ENCODE data around the gene HS6ST3. TPM values are rescaled to one million over a fixed set of nuclear protein-coding genes. Genes with fewer than 3 reads are reported as not detected.

Gene HS6ST3
- total and polyA plus RNA-seq, 5 donors from 2014 or later = not detected

DNA sequence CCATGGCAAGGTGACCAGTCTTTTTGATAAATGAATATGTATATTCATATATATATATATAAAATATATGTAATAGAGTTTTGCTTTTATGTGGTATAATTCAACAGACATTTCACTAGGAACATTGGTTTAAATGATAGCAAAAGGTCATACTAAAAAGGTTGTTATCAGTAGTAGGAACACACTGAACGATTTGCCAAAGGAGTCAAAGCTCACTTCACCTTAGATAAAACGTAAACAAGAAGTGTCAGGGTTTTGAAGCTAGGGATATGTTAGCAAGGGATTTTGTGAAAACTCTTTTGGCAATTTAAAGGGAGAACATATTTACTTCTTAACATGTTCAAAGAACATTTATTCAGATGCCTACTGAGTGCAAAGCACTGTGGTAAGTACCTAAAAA is 8.0 kb upstream of the HS6ST3 start:
- no peaks in the 10 kb centered on the region for H3K27me3 ChIP-seq (ENCODE audit: control insufficient read depth, insufficient read depth, low read length)
- H3K27ac ChIP-seq (ENCODE audit: insufficient read depth, low read length, poor library complexity, severe bottlenecking) = no peak overlapping the region
- Mint-ChIP-seq H3K36me3 (no peaks in the 10 kb centered on the region), H3K4me1 (no peaks in the 10 kb centered on the region), H3K4me3 (no peak overlapping the region), H3K9me3 (peaks cover 0 to 13% (median 0%) of the 10 kb centered on the region in 7 donors), H3K27me3 (peaks cover 5% of the 10 kb centered on the region), H3K27ac (no peak overlapping the region)
- H3K4me3 ChIP-seq (ENCODE audit: low read depth, low read length) = no peak overlapping the region
- no peaks in the 10 kb centered on the region for H3K9me3 ChIP-seq (ENCODE audit: control insufficient read depth in 2 of 2, low read length in 2 of 2)
- DNase-seq (no peak), ATAC-seq (ENCODE audit: low read depth in 2 of 2) (no peak)
- no peaks in the 10 kb centered on the region for H3K36me3 ChIP-seq (ENCODE audit: control insufficient read depth, insufficient read depth, low read length)
- no peaks in the 10 kb centered on the region for H3K4me1 ChIP-seq (ENCODE audit: control insufficient read depth, insufficient read depth, low read length, poor library complexity, severe bottlenecking)

DNA sequence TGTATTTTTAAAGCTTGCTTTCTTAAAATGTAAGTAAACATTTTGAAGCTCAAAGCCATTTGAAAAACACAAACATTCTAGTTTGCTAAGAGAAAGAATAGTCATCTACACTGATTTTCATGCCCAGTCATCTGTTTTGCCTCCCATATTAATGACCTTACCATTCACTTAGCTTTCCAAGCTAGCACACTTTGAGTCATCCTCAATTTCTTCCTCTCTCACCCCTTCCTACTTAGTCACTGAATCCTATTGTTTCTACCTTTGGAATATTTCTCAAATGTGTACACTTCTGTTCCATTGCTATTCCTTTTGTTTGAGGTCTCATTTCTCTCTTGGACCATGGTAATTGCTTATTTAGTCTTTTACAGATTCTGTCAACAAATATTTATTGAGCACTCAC is 7.3 kb upstream of the HS6ST3 start:
- Histone ChIP-seq H3K36me3 (ENCODE audit: control insufficient read depth, insufficient read depth, low read length) (no peaks in the 10 kb centered on the region), H3K4me1 (ENCODE audit: control insufficient read depth, insufficient read depth, low read length, poor library complexity, severe bottlenecking) (no peaks in the 10 kb centered on the region), H3K27ac (ENCODE audit: insufficient read depth, low read length, poor library complexity, severe bottlenecking) (no peak overlapping the region), H3K9me3 (ENCODE audit: control insufficient read depth in 2 of 2, low read length in 2 of 2) (no peaks in the 10 kb centered on the region), H3K27me3 (ENCODE audit: control insufficient read depth, insufficient read depth, low read length) (peaks cover 2% of the 10 kb centered on the region), H3K4me3 (ENCODE audit: low read depth, low read length) (no peak overlapping the region)
- Mint-ChIP-seq H3K27ac (no peak overlapping the region), H3K27me3 (peaks cover 5% of the 10 kb centered on the region), H3K4me1 (no peaks in the 10 kb centered on the region), H3K9me3 (peaks cover 0 to 13% (median 1%) of the 10 kb centered on the region in 7 donors), H3K4me3 (no peak overlapping the region), H3K36me3 (no peaks in the 10 kb centered on the region)
- ATAC-seq (ENCODE audit: low read depth in 2 of 2) (no peak), DNase-seq (no peak)

DNA sequence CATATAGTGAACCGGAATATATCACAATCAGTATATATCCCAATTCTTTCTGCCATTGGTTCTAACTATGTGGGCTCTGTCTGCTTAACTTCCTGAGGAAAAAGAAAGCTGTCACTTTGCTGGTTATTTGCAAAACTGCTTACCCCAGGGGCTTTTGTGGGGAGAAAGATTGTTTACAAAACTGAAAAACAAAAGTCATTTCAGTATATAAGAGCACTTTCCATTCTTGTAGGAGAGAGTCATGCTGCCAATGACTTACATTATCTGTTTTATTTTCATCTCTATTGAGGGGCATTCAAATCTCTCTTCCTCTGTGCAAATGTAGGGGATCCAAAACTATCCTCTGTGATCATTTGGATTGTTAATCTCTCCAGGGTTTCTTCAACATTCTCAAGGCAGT is 3.2 kb upstream of the HS6ST3 start:
- Mint-ChIP-seq H3K36me3 (no peaks in the 10 kb centered on the region), H3K27ac (no peak overlapping the region), H3K27me3 (peaks cover 28% of the 10 kb centered on the region), H3K9me3 (peaks cover 0 to 10% (median 1%) of the 10 kb centered on the region in 7 donors), H3K4me1 (peaks cover 0 to 4% (median 0%) of the 10 kb centered on the region in 4 donors), H3K4me3 (no peak overlapping the region)
- H3K27ac ChIP-seq (ENCODE audit: insufficient read depth, low read length, poor library complexity, severe bottlenecking) = no peak overlapping the region
- ATAC-seq (ENCODE audit: low read depth in 2 of 2) = no peak
- no peaks in the 10 kb centered on the region for H3K36me3 ChIP-seq (ENCODE audit: control insufficient read depth, insufficient read depth, low read length)
- no peak for DNase-seq
- peaks cover 17% of the 10 kb centered on the region for H3K27me3 ChIP-seq (ENCODE audit: control insufficient read depth, insufficient read depth, low read length)
- no peaks in the 10 kb centered on the region for H3K4me1 ChIP-seq (ENCODE audit: control insufficient read depth, insufficient read depth, low read length, poor library complexity, severe bottlenecking)
- no peaks in the 10 kb centered on the region for H3K9me3 ChIP-seq (ENCODE audit: control insufficient read depth in 2 of 2, low read length in 2 of 2)
- no peak overlapping the region for H3K4me3 ChIP-seq (ENCODE audit: low read depth, low read length)

DNA sequence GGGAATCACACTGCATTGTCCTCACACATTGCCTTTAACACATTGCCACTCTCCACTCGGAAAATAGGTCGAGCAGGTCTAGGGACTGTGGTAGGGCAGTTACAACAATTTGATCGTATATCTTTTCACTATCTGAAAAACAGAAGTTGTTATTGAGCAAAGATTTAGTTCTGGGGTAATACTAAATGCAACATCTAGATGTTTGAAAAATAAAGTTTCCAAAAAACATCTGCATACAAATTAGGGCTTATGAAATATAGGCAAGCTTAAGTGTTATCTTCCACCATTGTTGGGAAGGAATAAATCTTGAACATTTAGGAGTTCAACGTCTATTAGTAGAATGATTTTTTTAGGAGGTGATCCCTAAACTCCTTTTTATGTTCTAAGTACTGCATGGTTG is 768 bp upstream of the HS6ST3 start:
- H3K36me3 Mint-ChIP-seq = no peaks in the 10 kb centered on the region
- H3K4me1 ChIP-seq (ENCODE audit: control insufficient read depth, insufficient read depth, low read length, poor library complexity, severe bottlenecking) = no peaks in the 10 kb centered on the region
- ATAC-seq (ENCODE audit: low read depth in 2 of 2) (no peak), DNase-seq (no peak)
- H3K9me3 Mint-ChIP-seq = peaks cover 0 to 10% (median 1%) of the 10 kb centered on the region in 7 donors
- H3K9me3 ChIP-seq (ENCODE audit: control insufficient read depth in 2 of 2, low read length in 2 of 2) = no peaks in the 10 kb centered on the region
- no peaks in the 10 kb centered on the region for H3K36me3 ChIP-seq (ENCODE audit: control insufficient read depth, insufficient read depth, low read length)
- peaks cover 0 to 7% (median 0%) of the 10 kb centered on the region in 4 donors for H3K4me1 Mint-ChIP-seq
- H3K27me3 ChIP-seq (ENCODE audit: control insufficient read depth, insufficient read depth, low read length) = peaks cover 26% of the 10 kb centered on the region
- H3K27ac ChIP-seq (ENCODE audit: insufficient read depth, low read length, poor library complexity, severe bottlenecking) = no peak overlapping the region
- H3K4me3 ChIP-seq (ENCODE audit: low read depth, low read length) = no peak overlapping the region
- no peak overlapping the region for H3K4me3 Mint-ChIP-seq
- H3K27ac Mint-ChIP-seq = peak overlapping the region in 1 of 3 donors; percentile 4
- H3K27me3 Mint-ChIP-seq = peaks cover 44% of the 10 kb centered on the region

DNA sequence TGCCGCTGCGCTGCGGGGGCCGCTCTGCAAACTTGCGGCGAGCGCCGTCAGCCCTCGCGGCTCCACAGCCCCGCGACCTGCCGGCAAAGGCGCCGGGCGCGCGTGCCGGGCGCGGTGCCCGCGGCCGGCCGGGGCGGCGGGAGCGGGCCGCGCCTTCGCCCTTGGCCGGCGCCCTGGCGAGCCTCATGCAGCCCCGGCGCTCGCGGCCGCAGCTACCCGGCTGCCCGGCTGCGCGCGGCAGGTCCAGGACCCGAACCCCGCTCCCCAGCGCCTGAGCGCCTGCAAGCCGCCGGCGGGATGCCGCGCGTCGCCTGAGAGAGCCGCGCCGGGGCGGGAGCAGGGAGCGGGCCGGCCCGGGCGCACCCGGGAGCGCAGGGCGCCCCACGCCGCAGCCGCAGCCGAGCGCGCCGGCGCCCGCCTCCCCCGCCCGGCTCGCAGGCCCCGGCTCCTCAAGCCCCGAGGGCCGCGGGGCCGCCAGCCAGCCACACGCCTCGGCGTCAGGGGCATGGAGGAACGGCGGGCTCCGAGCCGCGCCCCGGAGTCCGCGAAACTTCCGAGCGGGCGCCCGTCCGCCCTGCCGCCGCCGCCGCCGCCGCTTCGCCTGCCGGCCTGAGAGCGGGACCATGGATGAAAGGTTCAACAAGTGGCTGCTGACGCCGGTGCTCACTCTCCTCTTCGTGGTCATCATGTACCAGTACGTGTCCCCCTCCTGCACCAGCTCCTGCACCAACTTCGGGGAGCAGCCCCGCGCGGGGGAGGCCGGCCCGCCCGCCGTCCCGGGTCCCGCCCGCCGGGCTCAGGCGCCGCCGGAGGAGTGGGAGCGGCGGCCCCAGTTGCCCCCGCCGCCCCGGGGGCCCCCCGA is 564 bp downstream of the HS6ST3 start:
- ATAC-seq (ENCODE audit: low read depth in 2 of 2) = no peak
- H3K4me3 Mint-ChIP-seq = no peak overlapping the region
- no peak for DNase-seq
- H3K4me1 Mint-ChIP-seq = peaks cover 0 to 7% (median 0%) of the 10 kb centered on the region in 4 donors
- peaks cover 44% of the 10 kb centered on the region for H3K27me3 Mint-ChIP-seq
- Histone ChIP-seq H3K27me3 (ENCODE audit: control insufficient read depth, insufficient read depth, low read length) (peaks cover 26% of the 10 kb centered on the region), H3K36me3 (ENCODE audit: control insufficient read depth, insufficient read depth, low read length) (no peaks in the 10 kb centered on the region), H3K4me1 (ENCODE audit: control insufficient read depth, insufficient read depth, low read length, poor library complexity, severe bottlenecking) (no peaks in the 10 kb centered on the region), H3K9me3 (ENCODE audit: control insufficient read depth in 2 of 2, low read length in 2 of 2) (no peaks in the 10 kb centered on the region), H3K27ac (ENCODE audit: insufficient read depth, low read length, poor library complexity, severe bottlenecking) (no peak overlapping the region), H3K4me3 (ENCODE audit: low read depth, low read length) (no peak overlapping the region)
- H3K9me3 Mint-ChIP-seq = peaks cover 0 to 6% (median 1%) of the 10 kb centered on the region in 7 donors
- H3K27ac Mint-ChIP-seq = no peak overlapping the region
- no peaks in the 10 kb centered on the region for H3K36me3 Mint-ChIP-seq

DNA sequence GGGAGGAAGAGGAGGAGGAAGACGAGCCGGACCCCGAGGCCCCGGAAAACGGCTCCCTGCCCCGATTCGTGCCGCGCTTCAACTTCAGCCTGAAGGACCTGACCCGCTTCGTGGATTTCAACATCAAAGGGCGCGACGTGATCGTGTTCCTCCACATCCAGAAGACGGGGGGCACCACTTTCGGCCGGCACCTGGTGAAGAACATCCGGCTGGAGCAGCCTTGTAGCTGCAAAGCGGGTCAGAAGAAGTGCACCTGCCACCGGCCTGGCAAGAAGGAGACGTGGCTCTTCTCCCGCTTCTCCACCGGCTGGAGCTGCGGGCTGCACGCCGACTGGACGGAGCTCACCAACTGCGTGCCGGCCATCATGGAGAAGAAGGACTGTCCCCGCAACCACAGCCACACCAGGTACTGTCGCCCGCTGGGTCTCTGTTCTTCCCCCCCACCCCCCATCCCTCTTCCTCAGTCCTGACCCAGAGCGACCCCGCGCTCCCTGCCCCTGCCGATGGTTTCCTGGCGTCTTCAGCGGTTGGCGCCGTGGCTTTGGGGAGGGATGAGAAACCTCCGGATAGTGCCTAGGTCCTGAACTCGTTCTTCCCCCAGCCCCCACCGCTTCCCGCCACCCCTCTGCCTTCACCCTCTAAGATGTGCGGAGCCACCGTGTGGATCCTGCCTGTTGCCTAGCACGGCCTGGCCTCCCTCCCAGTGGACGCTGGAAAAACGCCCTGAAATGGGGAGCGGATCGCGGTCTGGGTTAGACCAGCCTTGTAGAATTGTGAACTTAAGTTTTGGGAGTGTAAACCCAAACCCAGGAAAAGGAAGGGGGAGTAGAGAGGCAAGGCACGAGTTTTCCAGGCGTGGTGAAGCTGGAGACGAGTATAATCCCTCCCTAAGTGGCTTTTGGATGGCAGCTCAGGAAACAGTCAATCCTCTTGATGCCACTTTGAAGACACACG is 1.5 kb downstream of the HS6ST3 start:
- no peaks in the 10 kb centered on the region for H3K36me3 ChIP-seq (ENCODE audit: control insufficient read depth, insufficient read depth, low read length)

DNA sequence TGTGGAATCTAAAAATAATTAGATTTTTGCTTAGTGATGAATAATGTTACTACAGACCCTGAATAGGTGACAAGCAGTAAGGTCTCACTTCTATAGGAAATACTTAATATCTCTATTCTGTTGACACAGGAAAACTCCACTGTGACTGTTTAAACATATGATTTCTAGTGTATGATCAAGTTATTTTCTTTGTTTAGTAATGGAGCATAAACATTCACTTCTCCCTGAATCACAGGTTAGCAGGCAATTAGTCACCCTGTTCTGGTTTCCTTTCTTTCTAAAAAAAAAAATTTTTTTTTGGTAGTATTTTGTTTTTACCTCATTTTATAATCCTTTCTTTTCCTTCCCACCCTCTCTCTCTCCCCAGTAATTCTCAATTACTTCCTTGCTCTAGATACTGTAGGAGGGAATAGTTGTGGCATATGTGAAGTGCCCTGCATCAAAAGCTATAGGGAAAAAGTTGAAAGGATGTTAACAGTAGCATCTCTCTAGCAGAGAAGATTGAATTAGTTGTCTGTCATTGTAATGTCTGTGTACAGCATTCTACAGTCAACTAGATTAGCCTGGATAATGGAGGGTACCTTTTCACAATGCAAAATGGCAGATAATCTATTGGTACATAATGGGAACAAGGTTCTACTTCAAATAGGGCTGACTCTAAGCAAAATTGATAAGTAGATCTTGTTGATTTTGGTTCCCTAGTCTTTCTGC is 3.5 kb downstream of the HS6ST3 start:
- Histone ChIP-seq H3K4me3 (ENCODE audit: low read depth, low read length) (no peak overlapping the region), H3K27me3 (ENCODE audit: control insufficient read depth, insufficient read depth, low read length) (peaks cover 23% of the 10 kb centered on the region), H3K27ac (ENCODE audit: insufficient read depth, low read length, poor library complexity, severe bottlenecking) (no peak overlapping the region), H3K9me3 (ENCODE audit: control insufficient read depth in 2 of 2, low read length in 2 of 2) (no peaks in the 10 kb centered on the region), H3K4me1 (ENCODE audit: control insufficient read depth, insufficient read depth, low read length, poor library complexity, severe bottlenecking) (no peaks in the 10 kb centered on the region), H3K36me3 (ENCODE audit: control insufficient read depth, insufficient read depth, low read length) (no peaks in the 10 kb centered on the region)
- H3K9me3 Mint-ChIP-seq = peaks cover 0 to 3% (median 0%) of the 10 kb centered on the region in 7 donors
- no peaks in the 10 kb centered on the region for H3K36me3 Mint-ChIP-seq
- no peak for DNase-seq
- peaks cover 35% of the 10 kb centered on the region for H3K27me3 Mint-ChIP-seq
- H3K4me1 Mint-ChIP-seq = peaks cover 0 to 7% (median 0%) of the 10 kb centered on the region in 4 donors
- no peak overlapping the region for H3K27ac Mint-ChIP-seq
- ATAC-seq (ENCODE audit: low read depth in 2 of 2) = no peak
- no peak overlapping the region for H3K4me3 Mint-ChIP-seq

More for the DNA sequence above, 1.5 kb downstream of the HS6ST3 start:
- H3K4me1 Mint-ChIP-seq = peaks cover 0 to 7% (median 0%) of the 10 kb centered on the region in 4 donors
- H3K27ac Mint-ChIP-seq = no peak overlapping the region
- Histone ChIP-seq H3K9me3 (ENCODE audit: control insufficient read depth in 2 of 2, low read length in 2 of 2) (no peaks in the 10 kb centered on the region), H3K27me3 (ENCODE audit: control insufficient read depth, insufficient read depth, low read length) (peaks cover 26% of the 10 kb centered on the region), H3K4me1 (ENCODE audit: control insufficient read depth, insufficient read depth, low read length, poor library complexity, severe bottlenecking) (no peaks in the 10 kb centered on the region), H3K4me3 (ENCODE audit: low read depth, low read length) (no peak overlapping the region), H3K27ac (ENCODE audit: insufficient read depth, low read length, poor library complexity, severe bottlenecking) (no peak overlapping the region)
- H3K36me3 Mint-ChIP-seq = no peaks in the 10 kb centered on the region
- H3K4me3 Mint-ChIP-seq = no peak overlapping the region
- no peak for DNase-seq
- peaks cover 43% of the 10 kb centered on the region for H3K27me3 Mint-ChIP-seq
- peaks cover 0 to 4% (median 1%) of the 10 kb centered on the region in 7 donors for H3K9me3 Mint-ChIP-seq
- ATAC-seq (ENCODE audit: low read depth in 2 of 2) = no peak
